ENCODE data around the gene TRIM58.

- TF ChIP-seq POLR2A (IDR thresholded peaks at IDR 0.05) (no peak), EP300 (IDR thresholded peaks at IDR 0.05; ENCODE audit: low read depth) (no peak), POLR2AphosphoS5 (IDR thresholded peaks at IDR 0.05) (no peak)
- TF ChIP-seq, protein P1, sequence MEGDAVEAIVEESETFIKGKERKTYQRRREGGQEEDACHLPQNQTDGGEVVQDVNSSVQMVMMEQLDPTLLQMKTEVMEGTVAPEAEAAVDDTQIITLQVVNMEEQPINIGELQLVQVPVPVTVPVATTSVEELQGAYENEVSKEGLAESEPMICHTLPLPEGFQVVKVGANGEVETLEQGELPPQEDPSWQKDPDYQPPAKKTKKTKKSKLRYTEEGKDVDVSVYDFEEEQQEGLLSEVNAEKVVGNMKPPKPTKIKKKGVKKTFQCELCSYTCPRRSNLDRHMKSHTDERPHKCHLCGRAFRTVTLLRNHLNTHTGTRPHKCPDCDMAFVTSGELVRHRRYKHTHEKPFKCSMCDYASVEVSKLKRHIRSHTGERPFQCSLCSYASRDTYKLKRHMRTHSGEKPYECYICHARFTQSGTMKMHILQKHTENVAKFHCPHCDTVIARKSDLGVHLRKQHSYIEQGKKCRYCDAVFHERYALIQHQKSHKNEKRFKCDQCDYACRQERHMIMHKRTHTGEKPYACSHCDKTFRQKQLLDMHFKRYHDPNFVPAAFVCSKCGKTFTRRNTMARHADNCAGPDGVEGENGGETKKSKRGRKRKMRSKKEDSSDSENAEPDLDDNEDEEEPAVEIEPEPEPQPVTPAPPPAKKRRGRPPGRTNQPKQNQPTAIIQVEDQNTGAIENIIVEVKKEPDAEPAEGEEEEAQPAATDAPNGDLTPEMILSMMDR (IDR thresholded peaks at IDR 0.05) = no peak
Observed at GRCh38 chr1:247812637-247813036, 44.4 kb upstream of the TRIM58 start.
